Kidney tubule cell (primary cell): ENCODE measurements around the gene TBRG4.
"Not testable (repeated sequence)": the region's sequence is repeated elsewhere in the genome, so short reads cannot be mapped to it uniquely, and the experiment has no call there.

Source experiments
- DNase-seq: peaks from one replicate; pipeline ENCODE4 v3.0.0-alpha.2; 2018; ENCODE audit warnings: low spot score

The TBRG4 gene

GRCh38 chr7:45116048-45116447, 4.6 kb upstream of the TBRG4 start:
- no peak for DNase-seq

DNA sequence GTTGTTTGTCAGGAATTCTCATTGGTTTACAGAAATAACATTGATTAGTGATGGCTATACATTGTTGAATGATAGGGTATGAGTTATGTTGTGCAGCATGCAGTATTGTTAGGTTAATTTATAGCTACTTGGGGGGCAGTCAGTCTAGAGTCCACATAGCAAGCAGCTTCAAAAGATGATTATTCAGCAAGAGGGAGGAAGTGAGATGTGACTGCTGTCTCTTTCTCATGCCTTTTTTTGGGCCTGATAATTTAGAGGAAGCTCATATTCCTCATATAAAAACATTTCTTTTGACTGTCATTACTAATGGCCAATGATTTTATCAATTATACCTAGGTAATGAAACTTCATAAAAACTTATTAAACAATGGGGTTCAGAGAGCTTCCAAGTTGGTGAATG, 3.4 kb upstream of the TBRG4 start:
- DNase-seq, result no peak

DNA sequence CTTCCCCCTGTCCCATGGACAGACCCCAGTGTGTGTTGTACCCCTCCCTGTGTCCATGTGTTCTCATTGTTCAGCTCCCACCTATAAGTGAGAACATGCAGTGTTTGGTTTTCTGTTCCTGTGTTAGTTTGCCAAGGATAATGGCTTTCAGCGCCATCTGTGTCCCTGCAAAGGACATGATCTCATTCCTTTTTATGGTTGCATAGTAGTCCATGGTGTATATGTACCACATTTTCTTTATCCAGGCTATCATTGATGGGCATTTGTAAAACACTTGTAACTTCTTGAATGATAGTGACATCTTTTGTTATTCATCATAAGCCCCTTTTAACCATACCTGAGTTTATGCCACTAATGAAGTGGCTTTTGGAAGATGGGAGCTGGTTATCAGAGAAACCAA, 2.8 kb upstream of the TBRG4 start:
- DNase-seq, result not testable (repeated sequence)

- no peak for DNase-seq
Measured at GRCh38 chr7:45112648-45113047, 1.2 kb upstream of the TBRG4 start.

GRCh38 chr7:45108863-45109262, 2.6 kb downstream of the TBRG4 start:
- DNase-seq, result no peak

GRCh38 chr7:45107356-45107755, 4.1 kb downstream of the TBRG4 start:
- DNase-seq, result no peak

- DNase-seq, result no peak
Measured at GRCh38 chr7:45106820-45107219, 4.7 kb downstream of the TBRG4 start.

GRCh38 chr7:45105588-45106188, 5.8 kb downstream of the TBRG4 start:
- DNase-seq, result no peak

- DNase-seq, result no peak
Measured at GRCh38 chr7:45104844-45105587, 6.5 kb downstream of the TBRG4 start.

DNA sequence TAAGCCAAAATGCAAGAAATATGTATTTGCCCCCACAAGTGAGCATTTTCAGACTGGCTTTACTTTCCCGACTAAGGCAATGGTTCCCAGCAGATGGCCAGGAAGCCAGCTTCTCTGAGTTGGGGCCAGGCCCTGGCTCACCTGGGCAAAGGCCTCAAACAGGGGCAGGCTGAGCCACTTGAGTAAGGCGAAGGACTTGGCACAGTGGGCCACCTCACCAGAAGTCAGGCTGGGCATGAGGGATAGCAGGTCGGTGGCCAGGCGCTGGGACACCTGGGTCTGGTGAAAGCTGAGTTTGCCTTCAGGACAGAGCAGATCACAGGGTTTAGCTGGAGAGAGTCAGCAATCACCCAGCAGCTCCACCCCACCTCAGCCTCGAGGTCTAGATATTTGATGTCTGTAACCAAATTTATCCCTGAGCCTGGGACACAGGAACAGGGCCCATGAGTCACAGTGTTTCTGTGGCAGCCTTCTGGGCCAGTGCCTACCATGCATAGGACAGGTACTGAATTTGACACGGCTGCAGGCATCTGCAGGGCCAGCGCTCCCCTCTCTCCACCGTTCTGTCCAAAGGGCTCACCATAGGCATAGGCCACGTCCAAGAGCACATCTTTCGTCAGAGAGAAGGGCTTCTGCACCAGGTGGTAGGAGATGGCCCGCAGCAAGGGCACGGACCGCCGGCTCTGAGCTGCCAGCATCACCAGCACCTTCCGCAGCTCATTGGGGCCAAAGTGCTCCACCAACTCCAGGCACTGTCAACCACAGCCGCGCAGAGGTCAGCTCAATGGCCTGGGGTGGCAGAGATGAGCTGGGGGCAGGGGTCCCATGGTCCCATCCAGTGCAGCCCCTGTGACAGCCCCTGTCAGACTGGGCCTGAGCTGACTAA, 7.3 kb downstream of the TBRG4 start:
- DNase-seq, result no peak

GRCh38 chr7:45102785-45103712, 8.4 kb downstream of the TBRG4 start:
- no peak for DNase-seq

DNA sequence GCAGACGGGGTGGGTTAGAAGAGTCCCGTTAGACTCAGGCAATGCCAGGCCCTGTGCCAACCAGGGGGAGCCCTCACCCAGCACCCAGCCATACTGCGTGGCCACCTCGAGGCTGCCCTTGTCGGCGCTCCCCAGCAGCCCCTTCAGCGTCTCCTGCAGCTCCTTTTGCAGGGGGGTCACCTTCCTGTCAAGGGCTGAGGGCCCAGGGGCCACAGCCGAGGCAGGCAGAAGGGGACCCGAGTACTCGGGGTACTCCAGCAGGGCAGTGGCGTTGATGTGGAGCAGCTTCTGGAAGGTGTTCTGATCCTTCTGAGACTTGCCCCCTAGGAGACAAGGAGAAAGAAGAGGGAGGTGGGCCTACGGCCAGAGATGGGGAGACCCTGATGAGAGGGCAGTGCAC, 9.7 kb downstream of the TBRG4 start:
- no peak for DNase-seq

DNA sequence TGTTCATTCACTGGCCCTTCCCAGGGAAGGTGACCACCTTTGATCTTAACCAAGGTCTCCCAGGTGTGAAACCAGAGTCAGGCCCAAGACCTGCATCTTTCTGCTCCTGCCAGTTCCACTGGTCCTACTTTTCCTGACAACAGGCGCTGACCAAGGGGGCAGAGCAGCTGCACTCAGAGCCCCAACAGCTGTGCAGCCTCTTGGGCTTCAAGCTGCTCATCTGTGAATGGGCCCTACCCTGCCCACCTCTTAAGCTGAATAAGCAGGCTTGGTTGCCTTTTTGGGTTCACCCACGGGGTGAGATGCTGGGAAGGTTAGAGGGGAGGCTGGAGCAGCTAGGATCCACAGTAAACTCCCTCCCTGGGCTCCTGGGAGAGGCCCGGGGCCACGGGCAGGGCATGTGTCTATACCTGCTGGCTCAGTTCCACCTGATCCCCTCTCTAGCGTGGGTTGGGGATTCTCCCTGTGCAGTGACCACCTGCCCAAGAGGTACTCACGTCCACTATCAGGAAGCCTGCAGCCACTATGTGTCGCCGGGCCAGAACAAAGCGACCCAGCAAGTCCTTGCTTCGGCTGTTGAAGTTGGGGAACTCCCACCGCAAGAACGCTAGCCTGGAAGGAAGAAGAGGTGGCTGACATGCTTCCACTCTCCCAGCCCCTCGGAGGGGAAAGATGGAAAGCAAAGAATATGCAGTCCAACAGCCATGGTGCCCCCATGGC, 10.6 kb downstream of the TBRG4 start:
- no peak for DNase-seq

GRCh38 chr7:45099891-45100760, 11.4 kb downstream of the TBRG4 start:
- no peak for DNase-seq

GRCh38 chr7:45098983-45099839, 12.3 kb downstream of the TBRG4 start:
- DNase-seq, result no peak

- DNase-seq, result no peak
Measured at GRCh38 chr7:45092931-45093235, 18.6 kb downstream of the TBRG4 start.

DNA sequence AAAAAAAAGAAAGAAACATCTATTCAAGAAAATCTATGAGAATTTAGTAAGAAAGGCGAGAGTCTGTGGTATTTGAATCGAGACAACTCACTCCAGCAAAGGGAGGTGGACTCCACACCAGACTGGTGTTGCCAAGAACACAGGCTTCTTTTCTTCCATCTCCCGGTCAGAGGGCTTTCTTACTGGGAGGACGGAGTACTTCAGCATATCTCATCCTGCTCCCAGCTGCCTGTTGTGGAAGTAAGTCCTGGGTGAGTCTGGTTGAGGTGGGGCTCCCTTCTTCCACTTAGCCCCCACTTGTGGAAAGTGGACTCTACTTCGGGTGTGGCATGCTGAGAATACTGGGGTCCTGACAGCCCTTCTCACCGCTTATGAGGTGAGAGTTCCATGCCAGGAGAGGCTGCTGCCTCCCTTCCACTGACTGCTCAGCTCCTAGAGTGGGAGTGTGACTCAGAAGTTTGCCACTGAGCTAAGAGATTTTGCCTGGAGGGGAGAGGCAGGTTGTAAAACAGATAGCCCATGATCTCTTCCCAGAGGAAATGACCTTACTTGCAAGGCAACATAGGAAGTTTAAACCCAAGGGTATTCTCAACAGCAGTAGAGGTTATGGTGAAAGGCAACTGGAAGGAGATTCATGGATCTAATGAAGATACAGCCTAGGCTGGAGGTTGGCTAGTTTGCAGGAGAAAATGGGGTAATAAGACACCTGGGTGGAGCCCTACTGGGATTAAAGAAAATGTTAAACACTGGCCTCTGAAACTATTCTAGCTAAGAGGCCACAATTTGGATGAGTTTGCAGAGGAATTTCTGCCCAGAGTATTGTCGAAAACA, 19.2 kb downstream of the TBRG4 start:
- peak; percentile 35 for DNase-seq

- peak; percentile 72 for DNase-seq
Measured at GRCh38 chr7:45089341-45089891, 22.1 kb downstream of the TBRG4 start.
